DOHH2 (cell line): Measurements from ENCODE around the gene TMCC3.

Experiments used
- CTCF ChIP-seq: fragments of 200-600 bp; sonication (generic); IDR thresholded peaks from one replicate; pipeline ENCODE4 v1.5.1; 2014; ENCODE audit warnings: antibody characterized with exemption, mild to moderate bottlenecking, low read depth, low read length; ENCODE audit not compliant: poor library complexity, severe bottlenecking
- EZH2phosphoT487 ChIP-seq: fragments of 200-600 bp; sonication (generic); IDR thresholded peaks from 2 replicates; pipeline ENCODE4 v1.6.1; 2017; ENCODE audit warnings: borderline replicate concordance, mild to moderate bottlenecking, antibody characterized with exemption, low read length, moderate library complexity, mixed read lengths

GRCh38 chr12:94551810-94552209 lies 98.5 kb downstream of the TMCC3 start:
- TF ChIP-seq CTCF (no peak), EZH2phosphoT487 (no peak)
